ENCODE measurements around the gene ZBTB25. TPM values are rescaled to one million over a fixed set of nuclear protein-coding genes. Genes with fewer than 3 reads are reported as not detected.

ZBTB25 gene
- polyA plus RNA-seq, 1 of the 3 experiments (the other 2 are of a cell fraction): 4.5 TPM

DNA sequence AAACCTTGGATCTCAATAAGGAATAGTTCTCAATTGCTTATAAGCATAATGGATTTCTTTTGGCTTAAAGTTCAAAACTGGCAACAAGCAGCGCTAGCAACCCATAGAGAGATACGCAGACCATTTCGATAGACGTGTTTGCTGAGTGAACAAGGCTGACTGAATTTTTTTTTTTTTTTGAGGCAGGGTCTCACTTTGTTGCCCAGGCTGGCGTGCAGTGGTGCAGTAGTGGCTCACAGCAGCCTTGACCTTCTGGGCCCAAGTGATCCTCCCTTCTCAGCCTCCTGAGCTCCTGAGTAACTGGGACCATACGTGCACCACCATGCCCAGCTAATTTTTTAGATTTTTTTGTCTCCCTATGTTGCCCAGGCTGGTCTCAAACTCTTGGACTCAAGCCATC lies 39.8 kb downstream of the ZBTB25 start:
- DNase-seq: no peak
- Histone ChIP-seq H2AFZ (ENCODE audit: low read depth) (no peak overlapping the region), H3K27ac (ENCODE audit: low read depth in 2 of 2, low read length in 1 of 2) (no peak overlapping the region), H4K20me1 (ENCODE audit: insufficient read depth) (no peaks in the 10 kb centered on the region), H3K27me3 (ENCODE audit: insufficient read depth) (no peaks in the 10 kb centered on the region), H3K4me1 (ENCODE audit: control insufficient read depth in 1 of 2, insufficient read depth in 2 of 2, low read depth in 1 of 2, low read length in 1 of 2) (peaks cover 0 to 13% of the 10 kb centered on the region in 2 experiments; a peak in 2 of 4 replicates), H3K79me2 (ENCODE audit: insufficient read depth) (no peaks in the 10 kb centered on the region), H3K9ac (no peak overlapping the region), H3K9me2 (no peaks in the 10 kb centered on the region), H3F3A (replicated peaks; ENCODE audit: insufficient read depth) (peaks cover 8% of the 10 kb centered on the region), H3K4me3 (ENCODE audit: low read depth in 2 of 2, low read length in 1 of 2) (no peak overlapping the region), H3K4me2 (no peak overlapping the region), H3K9me3 (no peaks in the 10 kb centered on the region), H3K36me3 (replicated peaks in 1 of 2; ENCODE audit: control insufficient read depth in 1 of 2, insufficient read depth in 2 of 2, low read length in 1 of 2) (peaks cover 0 to 3% of the 10 kb centered on the region in 2 experiments)
- TF ChIP-seq MXI1 (IDR thresholded peaks at IDR 0.05; ENCODE audit: low read depth, low read length) (no peak), CHD2 (IDR thresholded peaks at IDR 0.05; ENCODE audit: low read length, partially characterized antibody) (no peak), RFX5 (IDR thresholded peaks at IDR 0.05; ENCODE audit: low read length) (no peak), TCF12 (IDR thresholded peaks at IDR 0.05) (no peak), YY1 (IDR thresholded peaks at IDR 0.05; ENCODE audit: low read depth) (no peak), TEAD4 (IDR thresholded peaks at IDR 0.05; ENCODE audit: borderline replicate concordance, insufficient read depth) (no peak), TAF1 (IDR thresholded peaks at IDR 0.05; ENCODE audit: borderline replicate concordance, low read depth, low read length) (no peak), MEF2A (IDR thresholded peaks at IDR 0.05; ENCODE audit: borderline replicate concordance, low read depth) (no peak), RAD21 (IDR thresholded peaks at IDR 0.05; ENCODE audit: low read length) (no peak), EZH2phosphoT487 (IDR thresholded peaks at IDR 0.05; ENCODE audit: borderline replicate concordance, low read depth) (no peak)
- TF ChIP-seq, protein P1, sequence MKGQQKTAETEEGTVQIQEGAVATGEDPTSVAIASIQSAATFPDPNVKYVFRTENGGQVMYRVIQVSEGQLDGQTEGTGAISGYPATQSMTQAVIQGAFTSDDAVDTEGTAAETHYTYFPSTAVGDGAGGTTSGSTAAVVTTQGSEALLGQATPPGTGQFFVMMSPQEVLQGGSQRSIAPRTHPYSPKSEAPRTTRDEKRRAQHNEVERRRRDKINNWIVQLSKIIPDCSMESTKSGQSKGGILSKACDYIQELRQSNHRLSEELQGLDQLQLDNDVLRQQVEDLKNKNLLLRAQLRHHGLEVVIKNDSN (IDR thresholded peaks at IDR 0.05; ENCODE audit: borderline replicate concordance, low read depth): no peak
- WGBS (ENCODE audit: low lambda C conversion rate): 89% methylated on average over 6 of the region's 6 CpGs
- CTCF ChIA-PET: interaction anchor here (0.9 to 5.5 kb wide), 5 partner anchors 15 to 173 kb away, joined by 3 to 28 read pairs (median 4); no protein-coding TSS in a partner anchor
- POLR2A ChIA-PET: interaction anchor here (0.6 kb wide), 1 partner anchor 27 kb away, joined by 3 read pairs; no protein-coding TSS in a partner anchor

DNA sequence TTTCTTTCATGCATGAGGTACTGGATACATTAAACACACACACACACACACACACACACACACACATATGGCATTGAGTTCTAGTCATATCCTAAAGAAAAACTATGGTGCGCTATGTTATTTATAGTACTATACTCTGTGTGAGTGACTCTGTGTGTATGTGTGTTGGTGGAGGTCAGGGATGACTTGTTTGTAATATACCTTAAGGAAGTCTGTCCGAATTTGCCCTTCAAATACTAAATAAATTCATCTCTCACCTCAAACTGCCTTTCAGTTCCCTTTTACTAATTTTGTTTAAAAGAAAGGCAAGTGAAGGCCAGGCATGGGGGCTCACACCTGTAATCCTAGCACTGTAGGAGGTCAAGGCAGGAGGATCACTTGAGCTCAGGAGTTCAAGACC lies 40.4 kb downstream of the ZBTB25 start:
- no peak overlapping the region for H3K4me2 ChIP-seq
- TF ChIP-seq ELF1 (IDR thresholded peaks at IDR 0.05) (no peak), RCOR1 (IDR thresholded peaks at IDR 0.05; ENCODE audit: low read length) (no peak), MXI1 (IDR thresholded peaks at IDR 0.05; ENCODE audit: low read depth, low read length) (no peak)
- 95% methylated on average over 2 of the region's 2 CpGs for WGBS (ENCODE audit: low lambda C conversion rate)
- no peaks in the 10 kb centered on the region for H3K9me2 ChIP-seq
- H3K9me3 ChIP-seq: no peaks in the 10 kb centered on the region
- H4K20me1 ChIP-seq (ENCODE audit: insufficient read depth): no peaks in the 10 kb centered on the region
- peaks cover 0 to 13% of the 10 kb centered on the region in 2 experiments; a peak in 2 of 4 replicates for H3K4me1 ChIP-seq (ENCODE audit: control insufficient read depth in 1 of 2, insufficient read depth in 2 of 2, low read depth in 1 of 2, low read length in 1 of 2)
- H3K36me3 ChIP-seq (replicated peaks in 1 of 2; ENCODE audit: control insufficient read depth in 1 of 2, insufficient read depth in 2 of 2, low read length in 1 of 2): peaks cover 2 to 7% of the 10 kb centered on the region in 2 experiments
- H3K79me2 ChIP-seq (ENCODE audit: insufficient read depth): no peaks in the 10 kb centered on the region
- DNase-seq: no peak
- no peak overlapping the region for H3K9ac ChIP-seq
- no peak overlapping the region for H3K4me3 ChIP-seq (ENCODE audit: low read depth in 2 of 2, low read length in 1 of 2)
- H3F3A ChIP-seq (replicated peaks; ENCODE audit: insufficient read depth): peaks cover 8% of the 10 kb centered on the region
- no peak overlapping the region for H2AFZ ChIP-seq (ENCODE audit: low read depth)
- no peak overlapping the region for H3K27ac ChIP-seq (ENCODE audit: low read depth in 2 of 2, low read length in 1 of 2)
- H3K27me3 ChIP-seq (ENCODE audit: insufficient read depth): no peaks in the 10 kb centered on the region
- POLR2A ChIA-PET: interaction anchor here (0.7 kb wide), 1 partner anchor 950 kb away, joined by 3 read pairs; no protein-coding TSS in a partner anchor
- CTCF ChIA-PET: interaction anchor here (0.7 to 5.5 kb wide), 6 partner anchors 16 to 174 kb away, joined by 3 to 28 read pairs (median 5); partner anchors contain the start of gene ZBTB1

Measured in SK-N-SH (cell line).